Stimulated activated CD4-positive, alpha-beta T cell treated with anti-CD3 and anti-CD28 coated beads, Interleukin-4, amount 100 ng/mL, for 1 hour (primary cell): ENCODE measurements around the gene RPS6KA5.
"Not testable (repeated sequence)": the region's sequence is repeated elsewhere in the genome, so short reads cannot be mapped to it uniquely, and the experiment has no call there.

Source experiments
- DNase-seq: peaks from one replicate; pipeline ENCODE4 v3.0.0-alpha.2; 2020

The RPS6KA5 gene

GRCh38 chr14:90827919-90828610, 232.4 kb downstream of the RPS6KA5 start:
- peak; percentile 91 for DNase-seq

- not testable (repeated sequence) for DNase-seq
Measured at GRCh38 chr14:90823542-90823941, 236.9 kb downstream of the RPS6KA5 start.

- DNase-seq, result peak; percentile 75
Measured at GRCh38 chr14:90820958-90821357, 239.5 kb downstream of the RPS6KA5 start.

GRCh38 chr14:90819734-90820393, 240.6 kb downstream of the RPS6KA5 start:
- no peak for DNase-seq

- no peak for DNase-seq
Measured at GRCh38 chr14:90818715-90819114, 241.7 kb downstream of the RPS6KA5 start.

GRCh38 chr14:90816681-90817436, 243.6 kb downstream of the RPS6KA5 start:
- no peak for DNase-seq

GRCh38 chr14:90815822-90816662, 244.4 kb downstream of the RPS6KA5 start, which contains the start of gene TTC7B:
TTC7B (minus strand) TSS chr14:90816430; CDS start chr14:90816295, 135 bp downstream.
- DNase-seq, result peak; percentile 38

- no peak for DNase-seq
Measured at GRCh38 chr14:90815572-90815821, 244.9 kb downstream of the RPS6KA5 start.

- no peak for DNase-seq
Measured at GRCh38 chr14:90814806-90815571, 245.5 kb downstream of the RPS6KA5 start.

GRCh38 chr14:90813442-90813841, 247.0 kb downstream of the RPS6KA5 start:
- no peak for DNase-seq

- DNase-seq, result no peak
Measured at GRCh38 chr14:90812109-90812508, 248.3 kb downstream of the RPS6KA5 start.

- DNase-seq, result no peak
Measured at GRCh38 chr14:90811641-90812040, 248.8 kb downstream of the RPS6KA5 start.

- no peak for DNase-seq
Measured at GRCh38 chr14:90810806-90811205, 249.6 kb downstream of the RPS6KA5 start.

GRCh38 chr14:90809530-90810312, 250.7 kb downstream of the RPS6KA5 start:
- DNase-seq, result no peak

GRCh38 chr14:90808759-90809529, 251.5 kb downstream of the RPS6KA5 start:
- no peak for DNase-seq

GRCh38 chr14:90807060-90807459, 253.4 kb downstream of the RPS6KA5 start:
- DNase-seq, result no peak

- no peak for DNase-seq
Measured at GRCh38 chr14:90805662-90806540, 254.5 kb downstream of the RPS6KA5 start.

GRCh38 chr14:90805084-90805391, 255.4 kb downstream of the RPS6KA5 start:
- DNase-seq, result no peak

- no peak for DNase-seq
Measured at GRCh38 chr14:90804292-90805083, 256.0 kb downstream of the RPS6KA5 start.
